SK-N-SH treated with all-trans-retinoic acid at 6 μM for 48 hours (cell line): ENCODE data around the gene MRPS6.

Experiments used
- TF ChIP-seq, protein P1 (sequence below): fragments of 250-450 bp; sonication (Bioruptor Pico); IDR thresholded peaks from 2 replicates; pipeline ENCODE4 v1.8.0; 2020; ENCODE audit warnings: mild to moderate bottlenecking, moderate library complexity, borderline replicate concordance
- TF ChIP-seq, protein P2 (sequence below): fragments of 250-450 bp; sonication (Bioruptor Pico); IDR thresholded peaks from 2 replicates; pipeline ENCODE4 v1.5.0; 2020; ENCODE audit warnings: mild to moderate bottlenecking, moderate library complexity

DNA sequence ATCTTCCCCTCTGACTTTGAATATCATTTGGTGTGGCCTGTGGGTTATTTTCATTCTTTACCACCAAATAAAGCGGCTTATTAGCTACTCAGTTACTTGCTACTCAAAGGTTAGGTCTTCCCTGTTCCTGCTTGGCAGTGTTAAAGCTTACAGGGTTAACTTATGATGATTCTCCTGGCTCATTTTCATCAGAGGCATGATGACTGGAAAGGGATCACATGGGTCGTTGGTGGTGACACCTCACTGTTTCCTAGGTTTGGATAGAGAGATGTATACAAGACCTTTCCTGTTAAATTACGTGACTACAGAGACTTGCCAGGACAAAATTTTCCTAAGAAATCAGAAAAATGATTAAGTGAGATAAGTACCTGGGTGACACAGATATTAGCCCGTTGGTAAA, 27.4 kb downstream of the MRPS6 start:
- TF ChIP-seq, protein P1, sequence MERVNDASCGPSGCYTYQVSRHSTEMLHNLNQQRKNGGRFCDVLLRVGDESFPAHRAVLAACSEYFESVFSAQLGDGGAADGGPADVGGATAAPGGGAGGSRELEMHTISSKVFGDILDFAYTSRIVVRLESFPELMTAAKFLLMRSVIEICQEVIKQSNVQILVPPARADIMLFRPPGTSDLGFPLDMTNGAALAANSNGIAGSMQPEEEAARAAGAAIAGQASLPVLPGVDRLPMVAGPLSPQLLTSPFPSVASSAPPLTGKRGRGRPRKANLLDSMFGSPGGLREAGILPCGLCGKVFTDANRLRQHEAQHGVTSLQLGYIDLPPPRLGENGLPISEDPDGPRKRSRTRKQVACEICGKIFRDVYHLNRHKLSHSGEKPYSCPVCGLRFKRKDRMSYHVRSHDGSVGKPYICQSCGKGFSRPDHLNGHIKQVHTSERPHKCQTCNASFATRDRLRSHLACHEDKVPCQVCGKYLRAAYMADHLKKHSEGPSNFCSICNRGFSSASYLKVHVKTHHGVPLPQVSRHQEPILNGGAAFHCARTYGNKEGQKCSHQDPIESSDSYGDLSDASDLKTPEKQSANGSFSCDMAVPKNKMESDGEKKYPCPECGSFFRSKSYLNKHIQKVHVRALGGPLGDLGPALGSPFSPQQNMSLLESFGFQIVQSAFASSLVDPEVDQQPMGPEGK = no peak
- TF ChIP-seq, protein P2, sequence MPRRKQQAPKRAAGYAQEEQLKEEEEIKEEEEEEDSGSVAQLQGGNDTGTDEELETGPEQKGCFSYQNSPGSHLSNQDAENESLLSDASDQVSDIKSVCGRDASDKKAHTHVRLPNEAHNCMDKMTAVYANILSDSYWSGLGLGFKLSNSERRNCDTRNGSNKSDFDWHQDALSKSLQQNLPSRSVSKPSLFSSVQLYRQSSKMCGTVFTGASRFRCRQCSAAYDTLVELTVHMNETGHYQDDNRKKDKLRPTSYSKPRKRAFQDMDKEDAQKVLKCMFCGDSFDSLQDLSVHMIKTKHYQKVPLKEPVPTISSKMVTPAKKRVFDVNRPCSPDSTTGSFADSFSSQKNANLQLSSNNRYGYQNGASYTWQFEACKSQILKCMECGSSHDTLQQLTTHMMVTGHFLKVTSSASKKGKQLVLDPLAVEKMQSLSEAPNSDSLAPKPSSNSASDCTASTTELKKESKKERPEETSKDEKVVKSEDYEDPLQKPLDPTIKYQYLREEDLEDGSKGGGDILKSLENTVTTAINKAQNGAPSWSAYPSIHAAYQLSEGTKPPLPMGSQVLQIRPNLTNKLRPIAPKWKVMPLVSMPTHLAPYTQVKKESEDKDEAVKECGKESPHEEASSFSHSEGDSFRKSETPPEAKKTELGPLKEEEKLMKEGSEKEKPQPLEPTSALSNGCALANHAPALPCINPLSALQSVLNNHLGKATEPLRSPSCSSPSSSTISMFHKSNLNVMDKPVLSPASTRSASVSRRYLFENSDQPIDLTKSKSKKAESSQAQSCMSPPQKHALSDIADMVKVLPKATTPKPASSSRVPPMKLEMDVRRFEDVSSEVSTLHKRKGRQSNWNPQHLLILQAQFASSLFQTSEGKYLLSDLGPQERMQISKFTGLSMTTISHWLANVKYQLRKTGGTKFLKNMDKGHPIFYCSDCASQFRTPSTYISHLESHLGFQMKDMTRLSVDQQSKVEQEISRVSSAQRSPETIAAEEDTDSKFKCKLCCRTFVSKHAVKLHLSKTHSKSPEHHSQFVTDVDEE = no peak
